Measurements from ENCODE around the gene PARD3.

GRCh38 chr10:34247560-34247959 lies 567.5 kb downstream of the PARD3 start:
- TF ChIP-seq CTCF (IDR thresholded peaks at IDR 0.05) (no peak), POLR2A (IDR thresholded peaks at IDR 0.05) (no peak)

Data from Peyer's patch (tissue), 4 donors.